HCT116 (cell line): ENCODE data around the gene PIK3R1. TPM values are rescaled to one million over a fixed set of nuclear protein-coding genes. Genes with fewer than 3 reads are reported as not detected.

Experiments used
- ATAC-seq: fragments of 200-7000 bp; cut with Tn5 transposase; 2 replicates; pipeline ENCODE4 v1.9.1; 2020; ENCODE audit warnings: mild to moderate bottlenecking, moderate library complexity
- BruUV-seq: library from RNA; stranded (reverse); fragments of 400-500 nt; replicated peaks from 2 replicates; lab custom pipeline; 2021; lab: Mats Ljungman, UMichigan
- CTCF ChIA-PET: fragments of 300-600 bp; sonication (Branson Sonifier 250); formaldehyde crosslinking; loops from one replicate; lab custom pipeline; 2021; ENCODE audit warnings: antibody characterized with exemption; lab: Charles Lee
- POLR2A ChIA-PET: fragments of 300-600, 350-600 bp; sonication (Branson Sonifier 250); formaldehyde crosslinking; loops from one replicate; lab custom pipeline; 2021; ENCODE audit warnings: antibody characterized with exemption; lab: Charles Lee
- RAD21 ChIA-PET, 2 experiments: fragments of 300-600 bp; sonication (Branson Sonifier 250); formaldehyde crosslinking; loops; one replicate each; lab custom pipeline; 2023; ENCODE audit warnings: low total read pairs in 2 of 2; ENCODE audit not compliant: uncharacterized antibody in 2 of 2, unreplicated experiment in 2 of 2, low non-redundant PET in 1 of 2; lab: Charles Lee
- DNase-seq: peaks from one replicate; pipeline ENCODE4 v3.0.0-alpha.2; 2010; ENCODE audit warnings: low read depth, low spot score
- H2AFZ ChIP-seq: fragments of 200-600 bp; shearing (Covaris generic), sonication (generic); 2 replicates; pipeline ENCODE4 v1.6.1; 2017; ENCODE audit warnings: low read depth, mixed run types, mixed read lengths, antibody characterized with exemption, low read length; ENCODE audit not compliant: poor library complexity, severe bottlenecking
- H3K27ac ChIP-seq: 2 replicates; pipeline ENCODE4 v1.5.1; 2012; ENCODE audit warnings: low read depth, low read length
- H3K27me3 ChIP-seq: fragments of 200-600 bp; sonication (generic); 2 replicates; pipeline ENCODE4 v1.6.1; 2016; ENCODE audit warnings: mixed run types, low read length, mixed read lengths; ENCODE audit not compliant: insufficient read depth
- H3K36me3 ChIP-seq, 2 experiments: fragments of 200-500 bp in 1 of 2; fragments of 200-600 bp in 1 of 2; sonication (Bioruptor generic) in 1 of 2; sonication (generic) in 1 of 2; 2 replicates each; pipeline versions ENCODE4 v1.5.1 to v1.6.1; 2014 to 2016; ENCODE audit warnings: low read length in 2 of 2, inconsistent platforms in 1 of 2, mixed read lengths in 1 of 2, mixed run types in 1 of 2; ENCODE audit not compliant: insufficient read depth in 2 of 2, control insufficient read depth in 1 of 2
- H3K4me1 ChIP-seq, 2 experiments: fragments of 200-600 bp in 1 of 2; sonication (generic) in 1 of 2; 2 replicates each; pipeline versions ENCODE4 v1.5.1 to v1.6.1; 2012 to 2017; ENCODE audit warnings: low read length in 2 of 2, inconsistent platforms in 1 of 2, mild to moderate bottlenecking in 1 of 2, mixed read lengths in 1 of 2, mixed run types in 1 of 2, moderate library complexity in 1 of 2; ENCODE audit not compliant: insufficient read depth in 2 of 2, control insufficient read depth in 1 of 2
- H3K4me2 ChIP-seq: fragments of 200-600 bp; sonication (generic); 2 replicates; pipeline ENCODE4 v1.6.1; 2017; ENCODE audit warnings: mixed run types, low read length, mixed read lengths
- H3K4me3 ChIP-seq, 2 experiments: fragments of 200-600 bp in 1 of 2; sonication (generic) in 1 of 2; replicated peaks in 1 of 2; 2 replicates each; pipeline ENCODE4 v1.5.1; 2011 to 2016; ENCODE audit warnings: low read length in 2 of 2, control low read depth in 1 of 2, low read depth in 1 of 2, mild to moderate bottlenecking in 1 of 2, mixed read lengths in 1 of 2, mixed run types in 1 of 2
- H3K79me2 ChIP-seq: fragments of 200-600 bp; sonication (generic); 2 replicates; pipeline ENCODE4 v1.6.1; 2017; ENCODE audit warnings: mild to moderate bottlenecking, mixed run types, low read length, moderate library complexity, mixed read lengths; ENCODE audit not compliant: insufficient read depth
- H3K9ac ChIP-seq: fragments of 200-600 bp; sonication (generic); 2 replicates; pipeline ENCODE4 v1.6.1; 2016; ENCODE audit warnings: low read length, mixed read lengths
- H3K9me2 ChIP-seq: fragments of 200-600 bp; sonication (generic), shearing (Covaris generic); 2 replicates; pipeline ENCODE4 v1.6.1; 2017; ENCODE audit warnings: mixed run types, mild to moderate bottlenecking, moderate library complexity; ENCODE audit not compliant: insufficient read depth
- H3K9me3 ChIP-seq, 2 experiments: fragments of 200-500 bp in 1 of 2; fragments of 200-600 bp in 1 of 2; sonication (Bioruptor generic) in 1 of 2; sonication (generic) in 1 of 2; 2 replicates each; pipeline ENCODE4 v1.6.1; 2014 to 2017; ENCODE audit warnings: low read length in 2 of 2, mixed read lengths in 2 of 2, inconsistent platforms in 1 of 2, low read depth in 1 of 2, mild to moderate bottlenecking in 1 of 2, mixed run types in 1 of 2, moderate library complexity in 1 of 2; ENCODE audit not compliant: control insufficient read depth in 1 of 2, insufficient read depth in 1 of 2
- H4K20me1 ChIP-seq: fragments of 200-600 bp; sonication (generic), shearing (Covaris generic); 2 replicates; pipeline ENCODE4 v1.6.1; 2017; ENCODE audit warnings: mixed run types, mild to moderate bottlenecking, moderate library complexity; ENCODE audit not compliant: insufficient read depth
- CBX3 ChIP-seq: IDR thresholded peaks from 2 replicates; pipeline ENCODE4 v1.6.1; 2012; ENCODE audit warnings: low read depth
- CEBPB ChIP-seq: IDR thresholded peaks from 2 replicates; pipeline ENCODE4 v1.6.1; 2012; ENCODE audit warnings: low read depth
- EGR1 ChIP-seq: IDR thresholded peaks from 2 replicates; pipeline ENCODE4 v1.6.1; 2012; ENCODE audit warnings: low read depth
- ELF1 ChIP-seq: IDR thresholded peaks from 2 replicates; pipeline ENCODE4 v1.6.1; 2012; ENCODE audit warnings: low read depth, borderline replicate concordance
- EZH2phosphoT487 ChIP-seq: fragments of 200-600 bp; IDR thresholded peaks from 2 replicates; pipeline ENCODE4 v1.6.1; 2018; ENCODE audit warnings: antibody characterized with exemption, borderline replicate concordance
- FOSL1 ChIP-seq: IDR thresholded peaks from 2 replicates; pipeline ENCODE4 v1.6.1; 2012; ENCODE audit warnings: low read depth
- MAX ChIP-seq: IDR thresholded peaks from 2 replicates; pipeline ENCODE4 v1.6.1; 2012
- POLR2A ChIP-seq: IDR thresholded peaks from 2 replicates; pipeline ENCODE4 v1.7.0; 2011; ENCODE audit warnings: borderline replicate concordance; ENCODE audit not compliant: insufficient read depth, insufficient read length; ENCODE audit errors: extremely low read depth
- POLR2AphosphoS5 ChIP-seq: IDR thresholded peaks from 2 replicates; pipeline ENCODE4 v1.6.1; 2011; ENCODE audit warnings: mild to moderate bottlenecking, low read depth, low read length, moderate library complexity
- RAD21 ChIP-seq: IDR thresholded peaks from 2 replicates; pipeline ENCODE4 v1.6.1; 2012; ENCODE audit warnings: low read depth, mild to moderate bottlenecking
- REST ChIP-seq: IDR thresholded peaks from 2 replicates; pipeline ENCODE4 v1.6.1; 2012; ENCODE audit warnings: low read depth
- SRF ChIP-seq: IDR thresholded peaks from 2 replicates; pipeline ENCODE4 v1.6.1; 2012; ENCODE audit warnings: low read depth
- TCF7L2 ChIP-seq: IDR thresholded peaks from 2 replicates; pipeline ENCODE4 v1.7.0; 2011; ENCODE audit warnings: borderline replicate concordance, inconsistent platforms; ENCODE audit not compliant: insufficient read depth, insufficient read length; ENCODE audit errors: extremely low read depth
- YY1 ChIP-seq: IDR thresholded peaks from 2 replicates; pipeline ENCODE4 v1.6.1; 2011; ENCODE audit warnings: low read length, low read depth, moderate library complexity, mild to moderate bottlenecking; ENCODE audit not compliant: insufficient replicate concordance; ENCODE audit errors: extremely low read depth
- ZNF274 ChIP-seq: fragments of 200-500 bp; sonication (Bioruptor generic); IDR thresholded peaks from 2 replicates; pipeline ENCODE4 v1.6.1; 2014; ENCODE audit warnings: mild to moderate bottlenecking, low read depth, low read length, inconsistent platforms
- intact Hi-C: fragments of 100-400 bp; cut with micrococcal nuclease; formaldehyde crosslinking; loops from 2 replicates; pipeline ENCODE4 v1.10.0; 2022
- total RNA-seq: library from RNA; stranded (reverse); gene quantifications from one replicate; pipeline ENCODE4 v1.2.1, GENCODE V29; 2021; ENCODE audit not compliant: unreplicated experiment
- TF ChIP-seq, protein P1 (sequence below): IDR thresholded peaks from 2 replicates; pipeline ENCODE4 v1.6.1; 2012

PIK3R1 gene
- total RNA-seq, 1 experiment from 2014 or later, result 7.2 TPM

DNA sequence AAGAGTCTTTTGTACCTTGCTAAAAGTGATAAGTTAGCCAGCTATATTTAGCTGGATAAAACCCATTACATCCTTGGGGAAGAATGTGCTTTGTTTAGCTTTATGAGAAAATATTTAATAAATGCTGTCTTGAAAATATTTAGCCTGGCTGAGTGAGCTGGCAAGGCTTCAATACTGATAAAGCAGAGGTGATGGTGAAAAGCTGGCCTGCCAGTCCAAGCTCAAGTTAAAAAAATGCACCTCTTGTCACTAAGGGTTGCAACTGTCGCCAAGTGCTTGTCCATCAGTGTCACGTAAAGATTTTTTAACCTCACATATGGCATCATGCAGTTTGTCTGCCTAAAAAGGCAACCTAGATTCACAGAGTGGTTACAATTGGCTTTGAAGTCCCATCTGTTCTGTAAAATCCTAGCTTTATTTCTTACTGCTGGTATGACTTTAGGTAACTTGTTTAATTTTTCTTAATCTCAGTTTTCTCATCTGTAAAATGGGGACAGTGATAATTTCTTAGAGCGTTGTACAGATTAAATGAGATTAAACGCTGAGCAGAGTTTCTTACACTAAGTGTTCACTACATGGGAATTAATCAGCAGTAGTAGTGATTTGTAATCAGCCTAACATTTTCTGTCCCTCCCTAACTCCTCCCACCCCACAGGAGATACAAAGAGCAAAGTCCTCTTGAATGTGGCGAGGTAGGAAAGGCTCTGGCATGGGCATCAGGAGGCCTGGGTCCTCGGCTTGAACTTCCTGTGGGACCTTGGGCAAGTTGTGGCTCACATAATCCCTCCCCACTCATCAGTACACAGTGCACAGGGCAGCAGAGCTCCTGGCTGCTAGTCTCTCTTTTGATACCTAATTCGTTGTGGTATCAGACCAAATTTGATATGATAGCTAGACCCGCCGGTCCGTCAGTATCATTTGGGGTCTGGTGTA is 48.7 kb downstream of the PIK3R1 start:
- RAD21 ChIA-PET, result no interaction called here
- intact Hi-C loops, result no loop called here
- Histone ChIP-seq H3K79me2 (no peaks in the 10 kb centered on the region), H3K4me1 (no peaks in the 10 kb centered on the region), H3K36me3 (no peaks in the 10 kb centered on the region), H2AFZ (no peak overlapping the region), H4K20me1 (no peaks in the 10 kb centered on the region), H3K9me3 (no peaks in the 10 kb centered on the region), H3K4me2 (no peak overlapping the region), H3K27ac (no peak overlapping the region), H3K4me3 (no peak overlapping the region), H3K27me3 (no peaks in the 10 kb centered on the region), H3K9me2 (no peaks in the 10 kb centered on the region), H3K9ac (no peak overlapping the region)
- POLR2A ChIA-PET, result no interaction called here
- BruUV-seq, result no TSS peak
- no peak for DNase-seq
- CTCF ChIA-PET, result interaction anchor here (1.5 kb wide), 1 partner anchor 12 kb away, joined by 7 read pairs; no protein-coding TSS in a partner anchor
- no peak for TF ChIP-seq POLR2AphosphoS5
- no peak for TF ChIP-seq RAD21
- TF ChIP-seq CBX3, result no peak
- TF ChIP-seq ZNF274, result no peak
- TF ChIP-seq EZH2phosphoT487, result no peak
- no peak for TF ChIP-seq MAX
- TF ChIP-seq ELF1, result no peak
- TF ChIP-seq FOSL1, result no peak
- TF ChIP-seq, protein P1, sequence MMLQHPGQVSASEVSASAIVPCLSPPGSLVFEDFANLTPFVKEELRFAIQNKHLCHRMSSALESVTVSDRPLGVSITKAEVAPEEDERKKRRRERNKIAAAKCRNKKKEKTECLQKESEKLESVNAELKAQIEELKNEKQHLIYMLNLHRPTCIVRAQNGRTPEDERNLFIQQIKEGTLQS, result no peak
- no peak for TF ChIP-seq CEBPB
- no peak for TF ChIP-seq SRF
- no peak for TF ChIP-seq EGR1
- TF ChIP-seq TCF7L2, result no peak
- TF ChIP-seq REST, result no peak
- TF ChIP-seq YY1, result no peak
- TF ChIP-seq POLR2A, result no peak
- no peak for ATAC-seq
